Gastrocnemius medialis (tissue), 4 donors: Measurements from ENCODE around the gene ZNF276. TPM values are rescaled to one million over a fixed set of nuclear protein-coding genes. Genes with fewer than 3 reads are reported as not detected.
"Not testable (repeated sequence)": the region's sequence is repeated elsewhere in the genome, so short reads cannot be mapped to it uniquely, and the experiment has no call there.

ENCODE experiments used
- ATAC-seq, 2 donors: fragments of 150-250 bp; one replicate each; pipeline ENCODE4 v1.9.1; 2016
- DNase-seq, 2 donors: peaks; one replicate each; pipeline ENCODE4 v3.0.0-alpha.2; 2019
- H3K27ac ChIP-seq, 4 donors: fragments of 200-600 bp; sonication (generic); 1 replicate in 1 of 4; 2 replicates in 3 of 4; pipeline ENCODE4 v1.5.1; 2016 to 2018; ENCODE audit warnings: mild to moderate bottlenecking in 2 of 4, moderate library complexity in 1 of 4
- H3K27me3 ChIP-seq, 3 donors: fragments of 200-600 bp; sonication (generic) in 2 of 3; 1 replicate in 1 of 3; 2 replicates in 2 of 3; pipeline versions ENCODE4 v1.5.1 to v1.6.0; 2016 to 2019; ENCODE audit warnings: mild to moderate bottlenecking in 1 of 3, moderate library complexity in 1 of 3
- H3K36me3 ChIP-seq, 2 donors: fragments of 200-600 bp; sonication (generic) in 1 of 2; one replicate each; pipeline ENCODE4 v1.5.1; 2017 to 2018
- H3K4me1 ChIP-seq, 2 donors: fragments of 200-600 bp; sonication (generic) in 1 of 2; one replicate each; pipeline ENCODE4 v1.5.1; 2016 to 2017; ENCODE audit warnings: mild to moderate bottlenecking in 2 of 2
- H3K4me3 ChIP-seq, 4 donors: fragments of 200-600 bp; sonication (generic) in 3 of 4; 1 replicate in 1 of 4; 2 replicates in 3 of 4; pipeline ENCODE4 v1.5.1; 2016 to 2019; ENCODE audit warnings: mild to moderate bottlenecking in 2 of 4
- H3K9me3 ChIP-seq, 3 donors: fragments of 200-600 bp; sonication (generic) in 2 of 3; 1 replicate in 1 of 3; 2 replicates in 2 of 3; pipeline ENCODE4 v1.5.1; 2016 to 2019
- POLR2A ChIP-seq, 2 donors: fragments of 450-650 bp; IDR thresholded peaks; one replicate each; pipeline ENCODE4 v1.6.1; 2017; ENCODE audit warnings: antibody characterized with exemption in 2 of 2, mild to moderate bottlenecking in 2 of 2, moderate library complexity in 2 of 2
- in situ Hi-C, 4 donors: fragments of 200-750 bp; cut with MboI; loops; one replicate each; pipeline versions ENCODE4 v1.15.0 to v1.8.0; 2017; ENCODE audit warnings: low sequenced_read_pairs in 4 of 4
- intact Hi-C: fragments of 100-400 bp; cut with DNase I; formaldehyde crosslinking; loops from one replicate; pipeline ENCODE4 v1.15.1; 2023; ENCODE audit warnings: low total_unique reads
- total RNA-seq, 4 donors: library from RNA; depleted of rRNA; stranded (reverse); fragments of >200 nt; gene quantifications; one replicate each; pipeline versions ENCODE4 v1.1.0 to v1.2.3, GENCODE V29; 2016
- TF ChIP-seq, protein P1 (sequence below), 5 experiments: fragments of 450-650 bp in 3 of 5; fragments of 200-600 bp in 2 of 5; sonication (generic) in 2 of 5; IDR thresholded peaks in 4 of 5; conservative IDR thresholded peaks in 1 of 5; 1 replicate in 4 of 5; 2 replicates in 1 of 5; pipeline ENCODE4 v1.5.1; 2016 to 2019; ENCODE audit warnings: antibody characterized with exemption in 5 of 5, mild to moderate bottlenecking in 3 of 5, moderate library complexity in 3 of 5

The ZNF276 gene
- total RNA-seq, 4 donors from 2014 or later = 11.1 to 13.6 (median 11.5) TPM

DNA sequence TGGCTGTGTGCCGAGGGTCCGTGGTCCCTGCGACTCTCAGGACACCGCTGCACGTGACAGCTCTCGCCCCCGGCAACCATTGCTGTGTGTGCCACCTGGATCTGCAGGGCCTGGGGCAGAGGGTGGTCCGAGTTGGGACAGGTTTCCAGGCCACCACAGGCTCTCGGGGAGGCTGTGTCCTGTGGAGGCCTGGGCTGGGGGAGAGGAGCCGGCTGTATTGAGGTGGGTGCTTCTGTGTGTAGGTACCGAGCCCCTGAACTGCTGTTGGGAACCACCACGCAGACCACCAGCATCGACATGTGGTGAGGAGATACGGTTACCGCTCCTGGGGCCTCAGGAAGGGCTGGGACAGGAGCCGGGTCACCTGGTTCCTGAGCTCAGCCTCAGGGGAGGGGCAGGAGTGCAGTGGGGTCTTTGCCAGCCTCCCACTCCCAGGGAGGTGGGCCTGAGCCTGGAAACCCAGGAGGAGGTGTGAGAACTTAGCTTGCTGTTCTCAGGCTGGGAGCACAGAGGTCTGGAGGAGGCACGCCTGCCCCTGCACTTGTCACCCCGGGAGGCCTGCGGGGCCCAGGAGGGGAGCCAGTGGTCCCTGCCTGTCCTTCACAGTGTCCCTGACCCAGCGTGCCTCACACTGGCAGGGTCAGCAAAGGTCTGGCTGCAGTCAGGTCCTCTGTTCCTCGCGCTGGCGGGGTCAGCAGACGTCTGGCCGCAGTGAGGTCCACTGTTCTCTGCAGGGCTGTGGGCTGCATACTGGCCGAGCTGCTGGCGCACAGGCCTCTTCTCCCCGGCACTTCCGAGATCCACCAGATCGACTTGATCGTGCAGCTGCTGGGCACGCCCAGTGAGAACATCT, 27.2 kb upstream of the ZNF276 start:
- Histone ChIP-seq H3K4me3 (no peak overlapping the region), H3K4me1 (no peaks in the 10 kb centered on the region), H3K27me3 (no peaks in the 10 kb centered on the region), H3K9me3 (no peaks in the 10 kb centered on the region), H3K27ac (no peak overlapping the region), H3K36me3 (peaks cover 0 to 56% of the 10 kb centered on the region in 2 donors)
- in situ Hi-C loops = no loop called here
- TF ChIP-seq POLR2A (IDR thresholded peaks at IDR 0.05) = no peak
- TF ChIP-seq, protein P1, sequence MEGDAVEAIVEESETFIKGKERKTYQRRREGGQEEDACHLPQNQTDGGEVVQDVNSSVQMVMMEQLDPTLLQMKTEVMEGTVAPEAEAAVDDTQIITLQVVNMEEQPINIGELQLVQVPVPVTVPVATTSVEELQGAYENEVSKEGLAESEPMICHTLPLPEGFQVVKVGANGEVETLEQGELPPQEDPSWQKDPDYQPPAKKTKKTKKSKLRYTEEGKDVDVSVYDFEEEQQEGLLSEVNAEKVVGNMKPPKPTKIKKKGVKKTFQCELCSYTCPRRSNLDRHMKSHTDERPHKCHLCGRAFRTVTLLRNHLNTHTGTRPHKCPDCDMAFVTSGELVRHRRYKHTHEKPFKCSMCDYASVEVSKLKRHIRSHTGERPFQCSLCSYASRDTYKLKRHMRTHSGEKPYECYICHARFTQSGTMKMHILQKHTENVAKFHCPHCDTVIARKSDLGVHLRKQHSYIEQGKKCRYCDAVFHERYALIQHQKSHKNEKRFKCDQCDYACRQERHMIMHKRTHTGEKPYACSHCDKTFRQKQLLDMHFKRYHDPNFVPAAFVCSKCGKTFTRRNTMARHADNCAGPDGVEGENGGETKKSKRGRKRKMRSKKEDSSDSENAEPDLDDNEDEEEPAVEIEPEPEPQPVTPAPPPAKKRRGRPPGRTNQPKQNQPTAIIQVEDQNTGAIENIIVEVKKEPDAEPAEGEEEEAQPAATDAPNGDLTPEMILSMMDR (IDR thresholded peaks at IDR 0.05 in 4 of 5, conservative IDR thresholded peaks at IDR 0.05 in 1 of 5) = no peak
- DNase-seq = no peak
- intact Hi-C loops = no loop called here
- no peak for ATAC-seq

DNA sequence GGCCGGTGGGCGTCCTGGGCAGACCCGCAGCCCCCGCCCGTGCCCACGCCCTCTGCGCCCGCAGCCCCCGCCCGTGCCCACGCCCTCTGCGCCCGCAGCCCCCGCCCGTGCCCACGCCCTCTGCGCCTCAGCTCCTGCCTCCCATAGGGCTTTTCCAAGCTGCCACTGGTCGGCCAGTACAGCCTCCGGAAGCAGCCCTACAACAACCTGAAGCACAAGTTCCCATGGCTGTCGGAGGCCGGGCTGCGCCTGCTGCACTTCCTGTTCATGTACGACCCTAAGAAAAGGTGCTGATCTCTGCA, 26.6 kb upstream of the ZNF276 start:
- H3K27me3 ChIP-seq, H3K27ac ChIP-seq, H3K4me3 ChIP-seq, H3K9me3 ChIP-seq, intact Hi-C loops, H3K4me1 ChIP-seq, in situ Hi-C loops, ATAC-seq: not testable (repeated sequence)
- DNase-seq = peak in 1 of 2 donors; percentile 4
- peaks cover 0 to 56% of the 10 kb centered on the region in 2 donors for H3K36me3 ChIP-seq

DNA sequence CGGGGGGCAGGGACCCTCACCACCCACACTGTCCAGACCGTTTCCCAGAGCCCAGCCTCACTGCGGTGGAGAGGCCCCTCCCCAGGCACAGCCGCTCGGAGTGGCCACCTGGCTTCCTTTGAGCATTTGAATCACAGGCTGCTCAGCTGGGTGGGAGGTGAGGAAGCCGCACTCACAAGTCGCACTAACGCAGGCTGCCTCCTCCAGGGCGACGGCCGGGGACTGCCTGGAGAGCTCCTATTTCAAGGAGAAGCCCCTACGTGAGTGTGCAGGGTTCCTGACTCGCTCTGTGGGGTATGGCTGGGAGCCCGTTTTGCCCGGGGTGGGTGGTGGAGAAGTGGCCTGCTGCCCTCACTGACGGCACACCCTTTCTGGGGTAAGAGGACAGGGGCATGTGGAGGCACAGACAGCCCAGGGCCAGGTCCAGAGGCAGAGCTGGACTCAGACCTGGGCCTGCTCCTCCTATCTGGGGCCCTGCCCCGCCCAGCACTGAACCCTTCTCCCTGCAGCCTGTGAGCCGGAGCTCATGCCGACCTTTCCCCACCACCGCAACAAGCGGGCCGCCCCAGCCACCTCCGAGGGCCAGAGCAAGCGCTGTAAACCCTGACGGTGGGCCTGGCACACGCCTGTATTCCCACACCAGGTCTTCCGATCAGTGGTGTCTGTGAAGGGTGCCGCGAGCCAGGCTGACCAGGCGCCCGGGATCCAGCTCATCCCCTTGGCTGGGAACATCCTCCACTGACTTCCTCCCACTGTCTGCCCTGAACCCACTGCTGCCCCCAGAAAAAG, 26.1 kb upstream of the ZNF276 start:
- intact Hi-C loops = no loop called here
- Histone ChIP-seq H3K27me3 (no peaks in the 10 kb centered on the region), H3K4me1 (peaks cover 7% of the 10 kb centered on the region in 2 donors), H3K27ac (no peak overlapping the region), H3K4me3 (no peak overlapping the region), H3K36me3 (peaks cover 0 to 55% of the 10 kb centered on the region in 2 donors), H3K9me3 (no peaks in the 10 kb centered on the region)
- no peak for TF ChIP-seq POLR2A (IDR thresholded peaks at IDR 0.05)
- TF ChIP-seq, protein P1 (IDR thresholded peaks at IDR 0.05 in 4 of 5, conservative IDR thresholded peaks at IDR 0.05 in 1 of 5) = no peak
- DNase-seq (peak in 1 of 2 donors; percentile 6), ATAC-seq (no peak)
- in situ Hi-C loops = no loop called here

DNA sequence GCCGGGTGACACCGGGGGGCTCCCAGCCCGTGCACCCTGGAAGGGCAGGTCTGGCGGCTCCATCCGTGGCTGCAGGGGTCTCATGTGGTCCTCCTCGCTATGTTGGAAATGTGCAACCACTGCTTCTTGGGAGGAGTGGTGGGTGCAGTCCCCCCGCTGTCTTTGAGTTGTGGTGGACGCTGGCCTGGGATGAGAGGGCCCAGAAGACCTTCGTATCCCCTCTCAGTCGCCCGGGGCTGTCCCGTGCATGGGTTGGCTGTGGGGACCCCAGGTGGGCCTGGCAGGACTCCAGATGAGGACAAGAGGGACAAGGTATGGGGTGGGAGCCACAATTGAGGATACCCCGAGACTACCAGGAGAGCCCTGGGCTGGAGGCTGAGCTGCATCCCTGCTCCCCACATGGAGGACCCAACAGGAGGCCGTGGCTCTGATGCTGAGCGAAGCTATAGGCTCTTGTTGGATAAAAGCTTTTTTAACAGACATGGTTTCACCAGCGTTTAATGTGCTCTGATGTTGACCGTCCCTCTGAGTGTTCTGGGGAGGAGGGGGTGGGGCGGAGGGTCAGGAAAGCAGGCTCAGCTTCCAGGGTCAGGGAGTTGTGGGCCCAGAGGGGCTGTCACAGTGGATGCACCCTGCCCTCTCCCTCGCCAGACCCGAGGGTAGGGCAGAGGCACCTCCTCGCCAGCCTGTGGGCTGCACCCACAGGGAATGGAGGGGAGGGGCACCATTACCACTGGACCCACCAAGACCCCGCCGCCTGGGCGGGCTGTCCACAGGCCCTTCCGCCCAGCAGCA, 25.3 kb upstream of the ZNF276 start:
- no peaks in the 10 kb centered on the region for H3K9me3 ChIP-seq
- ATAC-seq (no peak), DNase-seq (peak in 1 of 2 donors; percentile 20)
- H3K27ac ChIP-seq = no peak overlapping the region
- peaks cover 15% of the 10 kb centered on the region in 2 donors for H3K4me1 ChIP-seq
- TF ChIP-seq POLR2A (IDR thresholded peaks at IDR 0.05) = no peak
- TF ChIP-seq, protein P1 (IDR thresholded peaks at IDR 0.05 in 4 of 5, conservative IDR thresholded peaks at IDR 0.05 in 1 of 5) = no peak
- in situ Hi-C loops = no loop called here
- peaks cover 0 to 47% of the 10 kb centered on the region in 2 donors for H3K36me3 ChIP-seq
- intact Hi-C loops = no loop called here
- peaks cover 0 to 5% (median 0%) of the 10 kb centered on the region in 3 donors for H3K27me3 ChIP-seq
- no peak overlapping the region for H3K4me3 ChIP-seq
